ENCODE data around the gene GEMIN7. TPM values are rescaled to one million over a fixed set of nuclear protein-coding genes. Genes with fewer than 3 reads are reported as not detected.

The GEMIN7 gene
- total RNA-seq, 1 experiment from 2014 or later: 46.0 TPM

GRCh38 chr19:45135176-45135885 lies 56.3 kb downstream of the GEMIN7 start:
- Histone ChIP-seq H3K79me1 (ENCODE audit: insufficient read depth, low read depth, low read length, poor library complexity, severe bottlenecking) (no peaks in the 10 kb centered on the region), H2BK15ac (ENCODE audit: low read depth, low read length) (no peak overlapping the region), H2AFZ (ENCODE audit: low read length) (no peak overlapping the region), H3K23me2 (ENCODE audit: insufficient read length, low read depth, low read length, poor library complexity, severe bottlenecking) (peaks cover 4% of the 10 kb centered on the region), H4K5ac (ENCODE audit: insufficient read length, low read depth, low read length) (no peak overlapping the region), H4K8ac (replicated peaks; ENCODE audit: insufficient read length, low read depth, low read length) (no peak overlapping the region), H3K27me3 (ENCODE audit: insufficient read depth, low read length) (no peaks in the 10 kb centered on the region), H3K14ac (ENCODE audit: insufficient read depth, low read length) (peak overlapping the region; percentile 46; the same call in 1 of the 2 replicates), H2BK5ac (ENCODE audit: insufficient read length, low read length) (no peak overlapping the region), H3K23ac (ENCODE audit: insufficient read length, low read depth, low read length) (no peak overlapping the region), H4K91ac (ENCODE audit: insufficient read length, low read depth, low read length) (no peak overlapping the region), H3K27ac (ENCODE audit: insufficient read length, low read depth, low read length) (no peak overlapping the region), H2BK120ac (ENCODE audit: low read depth, low read length, poor library complexity, severe bottlenecking) (no peak overlapping the region), H3K9ac (ENCODE audit: extremely low read depth, insufficient read length, low read length) (no peak overlapping the region), H3K4me2 (ENCODE audit: insufficient read depth, insufficient read length, low read length) (no peak overlapping the region), H2AK5ac (ENCODE audit: insufficient read length, low read length) (no peak overlapping the region), H3K18ac (ENCODE audit: insufficient read length, low read depth, low read length) (no peak overlapping the region), H3K9me3 (ENCODE audit: control insufficient read depth, low read depth, low read length) (no peaks in the 10 kb centered on the region), H3T11ph (ENCODE audit: low read length) (no peak overlapping the region), H3K79me2 (ENCODE audit: insufficient read depth, low read length) (no peaks in the 10 kb centered on the region; the same call in 1 of the 2 replicates), H2BK20ac (ENCODE audit: low read depth, low read length, poor library complexity, severe bottlenecking) (no peak overlapping the region), H3K56ac (ENCODE audit: insufficient read length, low read depth, low read length) (no peak overlapping the region), H4K20me1 (ENCODE audit: control insufficient read depth, insufficient read depth, insufficient read length) (no peaks in the 10 kb centered on the region), H2BK12ac (ENCODE audit: insufficient read length, low read depth, low read length) (no peak overlapping the region), H3K4ac (ENCODE audit: low read depth, low read length) (no peak overlapping the region), H3K4me1 (ENCODE audit: insufficient read depth, low read length) (no peaks in the 10 kb centered on the region; the same call in 1 of the 2 replicates)
- H3K36me3 Mint-ChIP-seq (ENCODE audit: insufficient read depth in 1 of 3, low read depth in 3 of 3): peaks cover 0 to under 1% (median 0%) of the 10 kb centered on the region in 3 experiments; a peak in 2 of 7 replicates
- DNase-seq: no peak
- H3K27ac Mint-ChIP-seq: peak overlapping the region in 2 of 3 experiments; percentile 31 to 87; a peak in 2 of 7 replicates
- H3K4me1 Mint-ChIP-seq: peaks cover 39 to 40% of the 10 kb centered on the region in 2 experiments
- no peak overlapping the region for H3K4me3 Mint-ChIP-seq
- no peak for TF ChIP-seq CTCF (conservative IDR thresholded peaks at IDR 0.05)
- H3K9me3 Mint-ChIP-seq: no peaks in the 10 kb centered on the region
- H3K27me3 Mint-ChIP-seq (ENCODE audit: low read depth): no peaks in the 10 kb centered on the region
- WGBS (ENCODE audit: extremely low coverage, insufficient read length, low lambda C conversion rate): no CpG with 5 or more reads among the region's 21 CpGs

All from H9 (cell line).